Activated CD4-positive, alpha-beta T cell treated with anti-CD3 and anti-CD28 coated beads for 36 hours (primary cell): ENCODE results near the gene OR52W1. TPM values are rescaled to one million over a fixed set of nuclear protein-coding genes. Genes with fewer than 3 reads are reported as not detected.

Experiments used
- ATAC-seq: fragments of 200-7000 bp; cut with Tn5 transposase; one replicate; pipeline ENCODE4 v1.10.0; 2021; ENCODE audit warnings: mild to moderate bottlenecking, moderate library complexity
- CTCF ChIA-PET: fragments of 350-600 bp; sonication (Branson Sonifier 250); formaldehyde crosslinking; loops from one replicate; lab custom pipeline; 2021; ENCODE audit warnings: antibody characterized with exemption; lab: Charles Lee
- POLR2A ChIA-PET: fragments of 350-600 bp; sonication (Branson Sonifier 250); formaldehyde crosslinking; loops from one replicate; lab custom pipeline; 2021; ENCODE audit warnings: antibody characterized with exemption, inconsistent platforms; lab: Charles Lee
- DNase-seq: peaks from one replicate; pipeline ENCODE4 v3.0.0-alpha.2; 2020
- H3K27ac Mint-ChIP-seq: one replicate; pipeline ENCODE4 v1.8.0; 2021; ENCODE audit warnings: mixed read lengths
- H3K27me3 Mint-ChIP-seq: one replicate; pipeline ENCODE4 v1.8.0; 2021; ENCODE audit warnings: mixed read lengths
- H3K36me3 Mint-ChIP-seq: one replicate; pipeline ENCODE4 v1.8.0; 2021; ENCODE audit warnings: low read depth, mixed read lengths
- H3K4me1 Mint-ChIP-seq: one replicate; pipeline ENCODE4 v1.8.0; 2021; ENCODE audit warnings: mixed read lengths
- H3K4me3 Mint-ChIP-seq: one replicate; pipeline ENCODE4 v1.8.0; 2021; ENCODE audit warnings: mild to moderate bottlenecking, moderate library complexity, mixed read lengths
- H3K9me3 Mint-ChIP-seq: one replicate; pipeline ENCODE4 v1.8.0; 2021; ENCODE audit warnings: low read depth, mixed read lengths
- intact Hi-C, 2 experiments: fragments of 100-400 bp; cut with DNase I in 1 of 2; cut with micrococcal nuclease in 1 of 2; formaldehyde crosslinking; loops; one replicate each; pipeline versions ENCODE4 v1.14.2 to v1.15.1; 2022 to 2024; cut with DNase I, micrococcal nuclease
- total RNA-seq, 2 experiments: library from RNA; stranded (reverse); gene quantifications; one replicate each; pipeline ENCODE4 v1.2.3, GENCODE V29; 2021

Gene OR52W1
- total RNA-seq, 2 experiments from 2014 or later: not detected

- ChIA-PET POLR2A (no interaction called here), CTCF (no interaction called here)
- intact Hi-C loops: no loop called here
- Mint-ChIP-seq H3K4me1 (peaks cover 31% of the 10 kb centered on the region), H3K4me3 (no peak overlapping the region), H3K36me3 (peaks cover 11% of the 10 kb centered on the region), H3K9me3 (no peaks in the 10 kb centered on the region), H3K27me3 (no peaks in the 10 kb centered on the region), H3K27ac (no peak overlapping the region)
- ATAC-seq (peak; percentile 77), DNase-seq (no peak)
Measured at GRCh38 chr11:6201481-6201880, 2.5 kb downstream of the OR52W1 start.

GRCh38 chr11:6202041-6202440 lies 3.0 kb downstream of the OR52W1 start:
- ChIA-PET CTCF (interaction anchor here (0.6 kb wide), 1 partner anchor 553 kb away, joined by 3 read pairs; no protein-coding TSS in a partner anchor), POLR2A (no interaction called here)
- intact Hi-C loops: no loop called here
- ATAC-seq (no peak), DNase-seq (no peak)
- peaks cover 29% of the 10 kb centered on the region for H3K4me1 Mint-ChIP-seq
- H3K27ac Mint-ChIP-seq: no peak overlapping the region
- no peaks in the 10 kb centered on the region for H3K27me3 Mint-ChIP-seq
- no peak overlapping the region for H3K4me3 Mint-ChIP-seq
- no peaks in the 10 kb centered on the region for H3K9me3 Mint-ChIP-seq
- H3K36me3 Mint-ChIP-seq: peaks cover 12% of the 10 kb centered on the region

- POLR2A ChIA-PET: no interaction called here
- peaks cover 12% of the 10 kb centered on the region for H3K36me3 Mint-ChIP-seq
- peaks cover 27% of the 10 kb centered on the region for H3K4me1 Mint-ChIP-seq
- DNase-seq: peak; percentile 16
- no peak overlapping the region for H3K4me3 Mint-ChIP-seq
- intact Hi-C loops: no loop called here
- H3K27me3 Mint-ChIP-seq: no peaks in the 10 kb centered on the region
- ATAC-seq: peak; percentile 47
- CTCF ChIA-PET: interaction anchor here (1.7 kb wide), 1 partner anchor 8 kb away, joined by 4 read pairs; no protein-coding TSS in a partner anchor
- H3K9me3 Mint-ChIP-seq: no peaks in the 10 kb centered on the region
- peak overlapping the region; percentile 27 for H3K27ac Mint-ChIP-seq
Measured at GRCh38 chr11:6203327-6203726, 4.3 kb downstream of the OR52W1 start.

GRCh38 chr11:6204706-6205105 lies 5.7 kb downstream of the OR52W1 start:
- Mint-ChIP-seq H3K27ac (no peak overlapping the region), H3K4me1 (peaks cover 27% of the 10 kb centered on the region)
- no peak for DNase-seq

GRCh38 chr11:6205366-6205765 lies 6.3 kb downstream of the OR52W1 start, which contains the start of gene C11orf42:
C11orf42 (plus strand) TSS chr11:6205557; CDS start chr11:6205616, 59 bp downstream.
- H3K9me3 Mint-ChIP-seq: no peaks in the 10 kb centered on the region
- DNase-seq (no peak), ATAC-seq (no peak)
- H3K36me3 Mint-ChIP-seq: peaks cover 21% of the 10 kb centered on the region
- H3K4me1 Mint-ChIP-seq: peaks cover 27% of the 10 kb centered on the region
- intact Hi-C loops: no loop called here
- no peak within 1 kb of the TSS for H3K27ac Mint-ChIP-seq
- no peaks in the 10 kb centered on the region for H3K27me3 Mint-ChIP-seq
- no peak within 1 kb of the TSS for H3K4me3 Mint-ChIP-seq
- CTCF ChIA-PET: interaction anchor here (1.1 kb wide), 1 partner anchor 106 kb away, joined by 3 read pairs; no protein-coding TSS in a partner anchor
- POLR2A ChIA-PET: no interaction called here

More at GRCh38 chr11:6204706-6205105, 5.7 kb downstream of the OR52W1 start:
- CTCF ChIA-PET: interaction anchor here (1.7 kb wide), 1 partner anchor 9 kb away, joined by 4 read pairs; no protein-coding TSS in a partner anchor
- Mint-ChIP-seq H3K9me3 (no peaks in the 10 kb centered on the region), H3K27me3 (no peaks in the 10 kb centered on the region), H3K4me3 (no peak overlapping the region), H3K36me3 (peaks cover 19% of the 10 kb centered on the region)
- POLR2A ChIA-PET: no interaction called here
- intact Hi-C loops: no loop called here
- no peak for ATAC-seq

- Mint-ChIP-seq H3K4me1 (peaks cover 20% of the 10 kb centered on the region), H3K27ac (no peak overlapping the region), H3K4me3 (no peak overlapping the region), H3K36me3 (peaks cover 27% of the 10 kb centered on the region), H3K9me3 (no peaks in the 10 kb centered on the region), H3K27me3 (no peaks in the 10 kb centered on the region)
- DNase-seq (no peak), ATAC-seq (no peak)
- intact Hi-C loops: no loop called here
- ChIA-PET POLR2A (no interaction called here), CTCF (no interaction called here)
Measured at GRCh38 chr11:6206456-6207180, 7.6 kb downstream of the OR52W1 start.

- H3K27me3 Mint-ChIP-seq: no peaks in the 10 kb centered on the region
- H3K36me3 Mint-ChIP-seq: peaks cover 27% of the 10 kb centered on the region
- H3K4me1 Mint-ChIP-seq: no peaks in the 10 kb centered on the region
- DNase-seq: no peak
- no peak overlapping the region for H3K27ac Mint-ChIP-seq
- no peak for ATAC-seq
- no peaks in the 10 kb centered on the region for H3K9me3 Mint-ChIP-seq
- intact Hi-C loops: no loop called here
- POLR2A ChIA-PET: no interaction called here
- no peak overlapping the region for H3K4me3 Mint-ChIP-seq
- CTCF ChIA-PET: no interaction called here
Measured at GRCh38 chr11:6209801-6210200, 10.8 kb downstream of the OR52W1 start.

GRCh38 chr11:6210274-6210955 lies 11.4 kb downstream of the OR52W1 start:
- no peak overlapping the region for H3K27ac Mint-ChIP-seq
- CTCF ChIA-PET: no interaction called here

GRCh38 chr11:6214530-6214929 lies 15.5 kb downstream of the OR52W1 start:
- CTCF ChIA-PET: interaction anchor here (1.1 kb wide), 1 partner anchor 10 kb away, joined by 4 read pairs; no protein-coding TSS in a partner anchor
- intact Hi-C loops: no loop called here
- DNase-seq: no peak

More at GRCh38 chr11:6210274-6210955, 11.4 kb downstream of the OR52W1 start:
- Mint-ChIP-seq H3K4me3 (no peak overlapping the region), H3K9me3 (no peaks in the 10 kb centered on the region), H3K36me3 (peaks cover 27% of the 10 kb centered on the region), H3K4me1 (no peaks in the 10 kb centered on the region), H3K27me3 (no peaks in the 10 kb centered on the region)
- DNase-seq: no peak
- no peak for ATAC-seq
- POLR2A ChIA-PET: no interaction called here
- intact Hi-C loops: no loop called here

GRCh38 chr11:6216501-6216900 lies 17.5 kb downstream of the OR52W1 start:
- Mint-ChIP-seq H3K27ac (no peak overlapping the region), H3K9me3 (no peaks in the 10 kb centered on the region), H3K27me3 (no peaks in the 10 kb centered on the region), H3K36me3 (peaks cover 23% of the 10 kb centered on the region), H3K4me3 (no peak overlapping the region), H3K4me1 (peaks cover 12% of the 10 kb centered on the region)
- ChIA-PET POLR2A (interaction anchor here (0.6 kb wide), 1 partner anchor 77 kb away, joined by 3 read pairs; no protein-coding TSS in a partner anchor), CTCF (interaction anchor here (1.5 to 1.8 kb wide), 2 partner anchors 18 to 227 kb away, joined by 4 read pairs; partner anchors contain the start of gene FHIP1B)
- intact Hi-C loops: no loop called here
- no peak for ATAC-seq
- no peak for DNase-seq

More at GRCh38 chr11:6214530-6214929, 15.5 kb downstream of the OR52W1 start:
- Mint-ChIP-seq H3K27me3 (no peaks in the 10 kb centered on the region), H3K36me3 (peaks cover 28% of the 10 kb centered on the region), H3K4me3 (no peak overlapping the region), H3K4me1 (peaks cover 2% of the 10 kb centered on the region), H3K9me3 (no peaks in the 10 kb centered on the region), H3K27ac (no peak overlapping the region)
- POLR2A ChIA-PET: no interaction called here
- ATAC-seq: no peak

- CTCF ChIA-PET: interaction anchor here (1.5 kb wide), 1 partner anchor 17 kb away, joined by 4 read pairs; the partner anchor contains the start of gene FHIP1B
- no peak for DNase-seq
- Mint-ChIP-seq H3K9me3 (no peaks in the 10 kb centered on the region), H3K4me3 (no peak overlapping the region), H3K27me3 (no peaks in the 10 kb centered on the region), H3K27ac (no peak overlapping the region), H3K4me1 (peaks cover 12% of the 10 kb centered on the region), H3K36me3 (peaks cover 31% of the 10 kb centered on the region)
- ATAC-seq: no peak
- intact Hi-C loops: no loop called here
- POLR2A ChIA-PET: no interaction called here
Measured at GRCh38 chr11:6217722-6218121, 18.7 kb downstream of the OR52W1 start.
